NCI-H146 treated with DMSO at 0.1 percent for 48 hours (cell line): Measurements from ENCODE around the gene TAF1C.

Experiments
- DNase-seq: peaks from one replicate; lab custom pipeline; 2025; ENCODE audit not compliant: unreplicated experiment; lab: John Stamatoyannopoulos, UW

Gene TAF1C

DNA sequence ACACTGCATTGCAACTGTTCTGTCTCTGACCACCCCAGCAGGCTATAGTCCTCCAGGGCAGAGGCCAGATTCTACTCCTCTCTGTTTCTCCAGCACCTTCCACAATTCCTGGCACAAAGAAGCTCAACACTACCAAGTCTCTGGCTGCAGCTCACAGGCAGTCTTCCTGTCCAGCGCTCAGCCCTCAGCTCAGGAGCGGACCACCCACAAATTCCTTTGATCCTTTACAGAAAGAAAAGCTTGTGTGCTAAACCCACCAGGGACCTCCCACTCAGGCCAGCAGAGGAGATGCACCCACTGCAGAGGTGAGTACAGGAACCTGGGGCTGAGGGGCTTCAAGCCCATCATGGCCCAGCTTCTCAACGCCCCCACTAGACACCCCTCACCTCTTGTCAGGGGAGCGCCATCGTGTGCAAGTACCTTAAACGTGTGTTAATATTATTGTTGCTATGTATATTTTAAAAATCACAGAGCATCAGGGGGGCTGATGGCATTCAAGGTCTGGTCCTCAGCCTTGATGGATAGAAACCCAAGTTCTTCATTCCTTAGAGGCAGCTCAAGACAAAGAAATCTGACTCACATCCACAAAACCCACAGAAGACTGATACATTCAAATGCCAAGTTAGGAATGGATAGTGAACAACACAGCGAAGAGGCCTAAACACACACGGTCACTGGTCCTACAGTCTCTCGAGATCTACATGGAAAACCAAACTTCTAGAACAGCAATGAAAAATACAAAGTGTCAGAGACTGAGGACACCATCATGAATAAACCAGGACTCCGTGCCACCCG, 50.3 kb downstream of the TAF1C start:
- no peak for DNase-seq

- DNase-seq = no peak
Measured at GRCh38 chr16:84132527-84133285, 54.2 kb downstream of the TAF1C start.

DNA sequence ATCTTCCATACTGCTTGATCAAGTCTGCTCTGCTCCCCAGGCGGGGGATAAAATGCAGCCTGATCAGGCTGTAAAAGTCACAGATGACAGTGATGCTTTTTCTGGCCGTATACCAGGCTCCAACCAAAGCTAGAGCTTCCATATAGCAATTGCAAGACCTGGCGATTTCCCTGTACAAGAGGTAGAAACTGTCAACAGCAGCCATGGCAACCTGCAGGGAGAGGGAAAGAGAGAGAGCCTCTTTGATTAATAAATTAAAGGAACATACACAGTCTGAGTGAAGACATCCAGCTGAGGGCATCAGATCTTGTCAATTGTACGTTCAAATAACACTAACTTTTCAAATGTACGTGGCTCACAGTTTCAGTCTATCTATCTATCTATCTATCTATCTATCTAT, 55.7 kb downstream of the TAF1C start:
- DNase-seq = no peak
